Astrocyte of the cerebellum (primary cell): ENCODE data around the gene SH3BGRL2.

Experiments
- DNase-seq: peaks from one replicate; pipeline ENCODE4 v3.0.0-alpha.2; 2011; ENCODE audit warnings: low read depth
- H3K4me3 ChIP-seq: 2 replicates; pipeline ENCODE4 v1.5.1; 2011; ENCODE audit warnings: mild to moderate bottlenecking, low read depth, low read length, moderate library complexity
- CTCF ChIP-seq: IDR thresholded peaks from 2 replicates; pipeline ENCODE4 v1.5.1; 2012; ENCODE audit warnings: low read length, low read depth, moderate library complexity, mild to moderate bottlenecking; ENCODE audit errors: missing control alignments
- in situ Hi-C: cut with HindIII; loops from 2 replicates; pipeline ENCODE4 v1.10.0; 2017; ENCODE audit warnings: low sequenced_read_pairs

SH3BGRL2 gene

GRCh38 chr6:79630883-79631692 lies at the start of gene SH3BGRL2:
TSS of gene SH3BGRL2 (plus strand) at chr6:79631329. CDS start at chr6:79631462, 133 bp downstream.
- peak within 1 kb of the TSS; percentile 77 for H3K4me3 ChIP-seq
- peak; percentile 31 for DNase-seq
- in situ Hi-C loops, result no loop called here
- TF ChIP-seq CTCF, result no peak

- in situ Hi-C loops, result no loop called here
- no peak overlapping the region for H3K4me3 ChIP-seq
- DNase-seq, result no peak
- TF ChIP-seq CTCF, result no peak
Measured at GRCh38 chr6:79584332-79584731, 46.8 kb upstream of the SH3BGRL2 start.

- in situ Hi-C loops, result no loop called here
- DNase-seq, result no peak
- peak; percentile 72 for TF ChIP-seq CTCF
- H3K4me3 ChIP-seq, result no peak overlapping the region
Measured at GRCh38 chr6:79586548-79586947, 44.6 kb upstream of the SH3BGRL2 start.

GRCh38 chr6:79589701-79590100 lies 41.4 kb upstream of the SH3BGRL2 start:
- TF ChIP-seq CTCF, result no peak
- H3K4me3 ChIP-seq, result no peak overlapping the region
- no peak for DNase-seq
- in situ Hi-C loops, result no loop called here

GRCh38 chr6:79597155-79597554 lies 34.0 kb upstream of the SH3BGRL2 start:
- no peak for TF ChIP-seq CTCF
- in situ Hi-C loops, result no loop called here
- no peak for DNase-seq
- no peak overlapping the region for H3K4me3 ChIP-seq

- no peak overlapping the region for H3K4me3 ChIP-seq
- DNase-seq, result no peak
- no peak for TF ChIP-seq CTCF
- in situ Hi-C loops, result no loop called here
Measured at GRCh38 chr6:79598012-79598411, 33.1 kb upstream of the SH3BGRL2 start.
